Mammary epithelial cell (primary cell): ENCODE measurements around the gene TLE6.

Source experiments
- EZH2 ChIP-seq: IDR thresholded peaks from 2 replicates; pipeline ENCODE4 v1.6.1; 2012; ENCODE audit warnings: low read length, inconsistent platforms, borderline replicate concordance
- TF ChIP-seq, protein P1 (sequence below), 2 donors: IDR thresholded peaks in 1 of 2; conservative IDR thresholded peaks in 1 of 2; 2 replicates each; pipeline ENCODE4 v1.5.1; 2011 to 2012; ENCODE audit warnings: inconsistent platforms in 2 of 2, low read length in 2 of 2, mild to moderate bottlenecking in 2 of 2, control low read depth in 1 of 2, low read depth in 1 of 2; ENCODE audit not compliant: insufficient read depth in 1 of 2; ENCODE audit errors: extremely low read depth in 1 of 2

GRCh38 chr19:3038214-3038613, 60.9 kb downstream of the TLE6 start:
- TF ChIP-seq, protein P1, sequence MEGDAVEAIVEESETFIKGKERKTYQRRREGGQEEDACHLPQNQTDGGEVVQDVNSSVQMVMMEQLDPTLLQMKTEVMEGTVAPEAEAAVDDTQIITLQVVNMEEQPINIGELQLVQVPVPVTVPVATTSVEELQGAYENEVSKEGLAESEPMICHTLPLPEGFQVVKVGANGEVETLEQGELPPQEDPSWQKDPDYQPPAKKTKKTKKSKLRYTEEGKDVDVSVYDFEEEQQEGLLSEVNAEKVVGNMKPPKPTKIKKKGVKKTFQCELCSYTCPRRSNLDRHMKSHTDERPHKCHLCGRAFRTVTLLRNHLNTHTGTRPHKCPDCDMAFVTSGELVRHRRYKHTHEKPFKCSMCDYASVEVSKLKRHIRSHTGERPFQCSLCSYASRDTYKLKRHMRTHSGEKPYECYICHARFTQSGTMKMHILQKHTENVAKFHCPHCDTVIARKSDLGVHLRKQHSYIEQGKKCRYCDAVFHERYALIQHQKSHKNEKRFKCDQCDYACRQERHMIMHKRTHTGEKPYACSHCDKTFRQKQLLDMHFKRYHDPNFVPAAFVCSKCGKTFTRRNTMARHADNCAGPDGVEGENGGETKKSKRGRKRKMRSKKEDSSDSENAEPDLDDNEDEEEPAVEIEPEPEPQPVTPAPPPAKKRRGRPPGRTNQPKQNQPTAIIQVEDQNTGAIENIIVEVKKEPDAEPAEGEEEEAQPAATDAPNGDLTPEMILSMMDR (conservative IDR thresholded peaks at IDR 0.05 in 1 of 2, IDR thresholded peaks at IDR 0.05 in 1 of 2; ENCODE audit: extremely low read depth in 1 of 2, insufficient read depth in 1 of 2, low read depth in 1 of 2, low read length in 2 of 2): no peak
- TF ChIP-seq EZH2: no peak
